Hepatocyte (in vitro differentiated cells): ENCODE measurements around the gene TTC39A.
"Not testable (repeated sequence)": the region's sequence is repeated elsewhere in the genome, so short reads cannot be mapped to it uniquely, and the experiment has no call there.

Experiments used
- CTCF ChIP-seq: fragments of 200-600 bp; sonication (generic); IDR thresholded peaks from 2 replicates; pipeline ENCODE4 v1.5.1; 2016; ENCODE audit warnings: antibody characterized with exemption, mild to moderate bottlenecking; ENCODE audit not compliant: poor library complexity
- EZH2 ChIP-seq: fragments of 200-600 bp; sonication (generic); IDR thresholded peaks from 2 replicates; pipeline ENCODE4 v1.6.1; 2016; ENCODE audit warnings: antibody characterized with exemption, mild to moderate bottlenecking, borderline replicate concordance

GRCh38 chr1:51251165-51251564, 79.2 kb downstream of the TTC39A start:
- TF ChIP-seq CTCF, EZH2: not testable (repeated sequence)
